IMR-90 (cell line): ENCODE measurements around the gene LDLRAD3. TPM values are rescaled to one million over a fixed set of nuclear protein-coding genes. Genes with fewer than 3 reads are reported as not detected.

Source experiments
- ATAC-seq: fragments of 200-7000 bp; cut with Tn5 transposase; 2 replicates; pipeline ENCODE4 v1.9.1; 2020; ENCODE audit warnings: low read depth, mild to moderate bottlenecking, moderate library complexity
- BruUV-seq: library from RNA; stranded (reverse); fragments of 400-500 nt; replicated peaks from 2 replicates; lab custom pipeline; 2021; lab: Mats Ljungman, UMichigan
- CTCF ChIA-PET: fragments of 300-600 bp; formaldehyde crosslinking; extraction: SDS; loops from one replicate; lab custom pipeline; 2021; ENCODE audit warnings: antibody characterized with exemption; lab: Yijun Ruan, JAX
- POLR2A ChIA-PET: fragments of 300-600 bp; sonication (Branson Sonifier 250); formaldehyde crosslinking; loops from one replicate; lab custom pipeline; 2022; ENCODE audit warnings: antibody characterized with exemption; ENCODE audit not compliant: unreplicated experiment; lab: Charles Lee
- DNase-seq: peaks from one replicate; pipeline ENCODE4 v3.0.0; 2013
- H2AFZ ChIP-seq: replicated peaks from 2 replicates; pipeline ENCODE3; 2013; ENCODE audit warnings: low read length, mild to moderate bottlenecking; ENCODE audit not compliant: poor library complexity
- H2AK5ac ChIP-seq: 2 replicates; pipeline ENCODE4 v1.6.1; 2013; ENCODE audit warnings: low read depth, low read length, inconsistent platforms
- H2AK9ac ChIP-seq: replicated peaks from 2 replicates; pipeline ENCODE3; 2013; ENCODE audit warnings: mild to moderate bottlenecking, low read depth, low read length, moderate library complexity; ENCODE audit not compliant: poor library complexity
- H2BK120ac ChIP-seq: 2 replicates; pipeline ENCODE4 v1.6.1; 2013; ENCODE audit warnings: low read depth, low read length, inconsistent platforms
- H2BK15ac ChIP-seq: 3 replicates; pipeline ENCODE4 v1.6.1; 2013; ENCODE audit warnings: low read depth, low read length, inconsistent platforms
- H2BK20ac ChIP-seq: 2 replicates; pipeline ENCODE4 v1.6.1; 2013; ENCODE audit warnings: low read depth, mild to moderate bottlenecking, inconsistent platforms, low read length, moderate library complexity
- H2BK5ac ChIP-seq: 2 replicates; pipeline ENCODE4 v1.6.1; 2013; ENCODE audit warnings: mild to moderate bottlenecking, low read depth, low read length, inconsistent platforms; ENCODE audit not compliant: poor library complexity, severe bottlenecking
- H3K14ac ChIP-seq: replicated peaks from 2 replicates; pipeline ENCODE4 v1.6.1; 2013; ENCODE audit warnings: low read depth, low read length, inconsistent platforms
- H3K18ac ChIP-seq: 2 replicates; pipeline ENCODE4 v1.6.1; 2013; ENCODE audit warnings: low read depth, low read length, control low read depth
- H3K23ac ChIP-seq: 2 replicates; pipeline ENCODE4 v1.6.1; 2013; ENCODE audit warnings: low read depth, low read length, inconsistent platforms
- H3K27ac ChIP-seq: 2 replicates; pipeline ENCODE4 v1.5.1; 2013; ENCODE audit warnings: mild to moderate bottlenecking, control low read depth, low read length; ENCODE audit not compliant: insufficient read depth
- H3K27me3 ChIP-seq: 2 replicates; pipeline ENCODE4 v1.6.1; 2013; ENCODE audit warnings: low read length; ENCODE audit not compliant: control insufficient read depth, insufficient read depth
- H3K36me3 ChIP-seq: 2 replicates; pipeline ENCODE4 v1.6.1; 2013; ENCODE audit warnings: low read length, mixed read lengths; ENCODE audit not compliant: control insufficient read depth, insufficient read depth
- H3K4ac ChIP-seq: 2 replicates; pipeline ENCODE4 v1.6.1; 2013; ENCODE audit warnings: low read depth, low read length, inconsistent platforms
- H3K4me1 ChIP-seq: 2 replicates; pipeline ENCODE4 v1.6.1; 2013; ENCODE audit warnings: low read length, mixed read lengths; ENCODE audit not compliant: control insufficient read depth, insufficient read depth
- H3K4me2 ChIP-seq: 2 replicates; pipeline ENCODE4 v1.6.1; 2013; ENCODE audit warnings: low read depth, mild to moderate bottlenecking, control low read depth, low read length, moderate library complexity
- H3K4me3 ChIP-seq: 2 replicates; pipeline ENCODE4 v1.5.1; 2013; ENCODE audit warnings: low read depth, mild to moderate bottlenecking, control low read depth, low read length, moderate library complexity; ENCODE audit not compliant: insufficient read depth
- H3K56ac ChIP-seq: 2 replicates; pipeline ENCODE4 v1.6.1; 2013; ENCODE audit warnings: low read length, inconsistent platforms; ENCODE audit not compliant: insufficient read depth; ENCODE audit errors: extremely low read depth
- H3K79me1 ChIP-seq, 2 experiments: 2 replicates each; pipeline ENCODE4 v1.6.1; 2013; ENCODE audit warnings: low read length in 2 of 2, inconsistent platforms in 1 of 2, low read depth in 1 of 2
- H3K9ac ChIP-seq: 2 replicates; pipeline ENCODE4 v1.6.1; 2013; ENCODE audit warnings: low read depth, low read length, control low read depth
- H3K9me1 ChIP-seq: 2 replicates; pipeline ENCODE4 v1.6.1; 2013; ENCODE audit warnings: low read length, inconsistent platforms; ENCODE audit not compliant: insufficient read depth
- H3K9me3 ChIP-seq: 2 replicates; pipeline ENCODE4 v1.6.1; 2013; ENCODE audit warnings: low read length; ENCODE audit not compliant: control insufficient read depth, insufficient read depth
- H4K20me1 ChIP-seq: 2 replicates; pipeline ENCODE4 v1.6.1; 2013; ENCODE audit warnings: low read length, inconsistent platforms; ENCODE audit not compliant: insufficient read depth
- H4K5ac ChIP-seq: 2 replicates; pipeline ENCODE4 v1.6.1; 2013; ENCODE audit warnings: mild to moderate bottlenecking, low read depth, low read length, control low read depth
- H4K8ac ChIP-seq, 2 experiments: 2 replicates each; pipeline ENCODE4 v1.6.1; 2013; ENCODE audit warnings: low read depth in 2 of 2, low read length in 2 of 2, control low read depth in 1 of 2, inconsistent platforms in 1 of 2
- H4K91ac ChIP-seq: 2 replicates; pipeline ENCODE4 v1.6.1; 2013; ENCODE audit warnings: low read depth, low read length, inconsistent platforms; ENCODE audit not compliant: insufficient read depth
- BHLHE40 ChIP-seq: fragments of 150-350 bp; IDR thresholded peaks from 2 replicates; pipeline ENCODE4 v1.6.1; 2016; ENCODE audit warnings: mild to moderate bottlenecking, low read depth, low read length
- CEBPB ChIP-seq: IDR thresholded peaks from 2 replicates; pipeline ENCODE4 v1.6.1; 2012; ENCODE audit warnings: low read depth, low read length, improper control_type of control experiment
- CHD1 ChIP-seq: IDR thresholded peaks from 2 replicates; pipeline ENCODE4 v1.6.1; 2012; ENCODE audit warnings: low read depth, low read length, improper control_type of control experiment
- CTCF ChIP-seq: conservative IDR thresholded peaks from 2 replicates; pipeline ENCODE4 v1.5.1; 2012; ENCODE audit warnings: mild to moderate bottlenecking, low read depth, low read length, improper control_type of control experiment
- ELK1 ChIP-seq: fragments of 150-350 bp; IDR thresholded peaks from 2 replicates; pipeline ENCODE4 v1.6.1; 2016; ENCODE audit warnings: low read depth, mild to moderate bottlenecking, low read length, moderate library complexity, borderline replicate concordance
- FOS ChIP-seq: fragments of 150-350 bp; IDR thresholded peaks from 2 replicates; pipeline ENCODE4 v1.6.1; 2016; ENCODE audit warnings: low read depth, low read length
- MAFK ChIP-seq: IDR thresholded peaks from 2 replicates; pipeline ENCODE4 v1.6.1; 2012; ENCODE audit warnings: low read depth, low read length, improper control_type of control experiment
- MAZ ChIP-seq: IDR thresholded peaks from 2 replicates; pipeline ENCODE4 v1.6.1; 2012; ENCODE audit warnings: low read depth, mild to moderate bottlenecking, low read length, improper control_type of control experiment, moderate library complexity, borderline replicate concordance
- MXI1 ChIP-seq: IDR thresholded peaks from 2 replicates; pipeline ENCODE4 v1.6.1; 2012; ENCODE audit warnings: low read depth, mild to moderate bottlenecking, low read length, moderate library complexity, borderline replicate concordance
- NFE2L2 ChIP-seq: fragments of 150-350 bp; IDR thresholded peaks from 2 replicates; pipeline ENCODE4 v1.6.1; 2016; ENCODE audit warnings: low read depth, mild to moderate bottlenecking, low read length
- POLR2A ChIP-seq: IDR thresholded peaks from 2 replicates; pipeline ENCODE4 v1.6.1; 2012; ENCODE audit warnings: mild to moderate bottlenecking, low read depth, low read length
- RAD21 ChIP-seq: IDR thresholded peaks from 2 replicates; pipeline ENCODE4 v1.6.1; 2012; ENCODE audit warnings: low read length, improper control_type of control experiment
- RCOR1 ChIP-seq: IDR thresholded peaks from 2 replicates; pipeline ENCODE4 v1.6.1; 2012; ENCODE audit warnings: mild to moderate bottlenecking, low read length, improper control_type of control experiment; ENCODE audit not compliant: insufficient replicate concordance
- RFX5 ChIP-seq: IDR thresholded peaks from 2 replicates; pipeline ENCODE4 v1.8.0; 2012; ENCODE audit warnings: low read depth, mild to moderate bottlenecking, low read length, moderate library complexity
- SMC3 ChIP-seq: fragments of 150-350 bp; IDR thresholded peaks from 2 replicates; pipeline ENCODE4 v1.6.1; 2016; ENCODE audit warnings: low read depth, mild to moderate bottlenecking, antibody characterized with exemption, low read length, moderate library complexity
- USF2 ChIP-seq: fragments of 150-350 bp; IDR thresholded peaks from 2 replicates; pipeline ENCODE4 v1.6.1; 2017; ENCODE audit warnings: mild to moderate bottlenecking, antibody characterized with exemption, low read length, low read depth
- WGBS, 2 experiments: methylation state at CpG; one replicate each; pipeline versions ENCODE4 v1.1.5 to v1.1.7; 2013; ENCODE audit warnings: missing lambda C conversion rate in 2 of 2; ENCODE audit not compliant: insufficient read length in 1 of 2; ENCODE audit errors: extremely low coverage in 2 of 2; 5-methylcytosine and 5-hydroxymethylcytosine counted together
- dilution Hi-C: fragments of 300-500 bp; cut with HindIII; formaldehyde crosslinking; loops from one replicate; pipeline ENCODE4 v1.14.3; 2018; ENCODE audit warnings: low sequenced_read_pairs; ENCODE audit not compliant: unreplicated experiment
- in situ Hi-C: fragments of 300-500 bp; cut with MboI; formaldehyde crosslinking; loops from 3 replicates; pipeline ENCODE4 v1.14.3; 2019; ENCODE audit warnings: low sequenced_read_pairs, inconsistent platforms, mixed read lengths
- intact Hi-C: fragments of 100-400 bp; cut with micrococcal nuclease; formaldehyde crosslinking; loops from 2 replicates; pipeline ENCODE4 v1.10.0; 2022
- polyA plus RNA-seq, 3 experiments: library from polyadenylated mRNA; depleted of rRNA; stranded (reverse); fragments of >200 nt; gene quantifications; 2 replicates each; pipeline ENCODE4 v1.2.3, GENCODE V29; 2012; ENCODE audit warnings: low replicate concordance in 1 of 3
- total RNA-seq: library from RNA; depleted of rRNA; stranded (reverse); fragments of >200 nt; gene quantifications from 2 replicates; pipeline ENCODE4 v1.2.3, GENCODE V29; 2012

Gene LDLRAD3
- total and polyA plus RNA-seq, 2 of the 4 experiments (the other 2 are of a cell fraction) = 2.7 to 6.4 TPM

- no peaks in the 10 kb centered on the region for H3K9me3 ChIP-seq
- H2BK20ac ChIP-seq = no peak overlapping the region
- WGBS, 2 experiments = 100% methylated on average over 1 of the region's 3 CpGs; no CpG with 5 or more reads in 1 of the 2 experiments
- H2BK5ac ChIP-seq = no peak overlapping the region
- no peak overlapping the region for H2BK15ac ChIP-seq
- dilution Hi-C loops (no loop called here), in situ Hi-C loops (no loop called here), intact Hi-C loops (no loop called here)
- H4K20me1 ChIP-seq = no peaks in the 10 kb centered on the region
- H3K27me3 ChIP-seq = no peaks in the 10 kb centered on the region
- no peak overlapping the region for H3K9ac ChIP-seq
- H2AK9ac ChIP-seq = no peak overlapping the region
- H4K5ac ChIP-seq = no peak overlapping the region
- H3K4me2 ChIP-seq = no peak overlapping the region
- TF ChIP-seq RCOR1 = no peak
- TF ChIP-seq SMC3 = no peak
- TF ChIP-seq RFX5 = no peak
- no peak for TF ChIP-seq MAZ
- no peak for TF ChIP-seq USF2
- no peak for TF ChIP-seq CEBPB
- no peak for TF ChIP-seq CHD1
- no peak for TF ChIP-seq MXI1
- no peak for TF ChIP-seq NFE2L2
- no peak for TF ChIP-seq POLR2A
- TF ChIP-seq RAD21 = no peak
- no peak for TF ChIP-seq FOS
- TF ChIP-seq MAFK = no peak
- no peak for TF ChIP-seq CTCF
- TF ChIP-seq ELK1 = no peak
- TF ChIP-seq BHLHE40 = no peak
- no peak overlapping the region for H4K8ac ChIP-seq
- H2AK5ac ChIP-seq = no peak overlapping the region
- peaks cover 4% of the 10 kb centered on the region; the same call in 1 of the 2 replicates for H3K9me1 ChIP-seq
- H2BK120ac ChIP-seq = no peak overlapping the region
- H3K56ac ChIP-seq = no peak overlapping the region
- POLR2A ChIA-PET = no interaction called here
- no peak overlapping the region for H3K4me3 ChIP-seq
- ATAC-seq (no peak), DNase-seq (no peak)
- no peak overlapping the region for H3K27ac ChIP-seq
- no peak overlapping the region for H2AFZ ChIP-seq
- no TSS peak for BruUV-seq
- no peak overlapping the region for H3K14ac ChIP-seq
- H3K4me1 ChIP-seq = peaks cover 4% of the 10 kb centered on the region; the same call in 1 of the 2 replicates
- H3K23ac ChIP-seq = no peak overlapping the region
- CTCF ChIA-PET = no interaction called here
- H3K18ac ChIP-seq = no peak overlapping the region
- no peaks in the 10 kb centered on the region for H3K36me3 ChIP-seq
- peaks cover 13 to 26% of the 10 kb centered on the region in 2 experiments; a peak in 3 of 4 replicates for H3K79me1 ChIP-seq
- no peak overlapping the region for H4K91ac ChIP-seq
- H3K4ac ChIP-seq = no peak overlapping the region
Observed at GRCh38 chr11:35974882-35975589, 31.2 kb downstream of the LDLRAD3 start.
